T-helper 2 cell (primary cell): ENCODE measurements around the gene EFCAB10.
A peak's percentile ranks its signal among the peaks of the same experiment; 100 is the strongest.

Source experiments
- DNase-seq, 5 experiments: peaks; one replicate each; pipeline versions ENCODE4 v3.0.0 to v3.0.0-alpha.2; 2012 to 2022

The EFCAB10 gene

GRCh38 chr7:105596866-105597265 is 15.6 kb upstream of the EFCAB10 start:
- no peak for DNase-seq

GRCh38 chr7:105594034-105594433 is 12.7 kb upstream of the EFCAB10 start:
- DNase-seq = no peak

GRCh38 chr7:105591522-105591921 is 10.2 kb upstream of the EFCAB10 start:
- no peak for DNase-seq

- no peak for DNase-seq
These were observed 9.5 kb upstream of the EFCAB10 start for GRCh38 chr7:105590793-105591192.

- peak in 3 of 5 experiments; percentile 10 to 82 (median 10) for DNase-seq
These were observed 8.2 kb upstream of the EFCAB10 start for GRCh38 chr7:105589356-105590077.

GRCh38 chr7:105587909-105588635 is 6.8 kb upstream of the EFCAB10 start:
- no peak for DNase-seq

GRCh38 chr7:105585850-105586500 is 4.7 kb upstream of the EFCAB10 start:
- DNase-seq = peak in 1 of 5 experiments; percentile 15

GRCh38 chr7:105584165-105584564 is 2.9 kb upstream of the EFCAB10 start:
- DNase-seq = no peak

GRCh38 chr7:105583061-105583460 is 1.8 kb upstream of the EFCAB10 start:
- DNase-seq = no peak

GRCh38 chr7:105580022-105580740 is 1.1 kb downstream of the EFCAB10 start:
- no peak for DNase-seq

GRCh38 chr7:105578496-105578895 is 2.8 kb downstream of the EFCAB10 start:
- no peak for DNase-seq

- DNase-seq = no peak
These were observed 4.0 kb downstream of the EFCAB10 start for GRCh38 chr7:105577251-105577650.

- no peak for DNase-seq
These were observed 9.4 kb downstream of the EFCAB10 start for GRCh38 chr7:105571891-105572290.

GRCh38 chr7:105567821-105568220 is 13.5 kb downstream of the EFCAB10 start:
- DNase-seq = no peak

- no peak for DNase-seq
These were observed 14.3 kb downstream of the EFCAB10 start for GRCh38 chr7:105567024-105567423.

- no peak for DNase-seq
These were observed 16.1 kb downstream of the EFCAB10 start for GRCh38 chr7:105565190-105565589.

- no peak for DNase-seq
These were observed 21.4 kb downstream of the EFCAB10 start for GRCh38 chr7:105559926-105560325.

- peak in 1 of 5 experiments; percentile 77 for DNase-seq
These were observed 43.0 kb downstream of the EFCAB10 start for GRCh38 chr7:105538339-105538738.

GRCh38 chr7:105532709-105533460 is 48.4 kb downstream of the EFCAB10 start:
- DNase-seq = no peak

- peak; percentile 63 to 94 (median 86) for DNase-seq
These were observed 49.3 kb downstream of the EFCAB10 start, which contains the start of gene RINT1 for GRCh38 chr7:105531792-105532671. Gene RINT1 (plus strand): TSS chr7:105532201. CDS start chr7:105532316, 115 bp downstream.

- no peak for DNase-seq
These were observed 50.7 kb downstream of the EFCAB10 start for GRCh38 chr7:105530546-105530945.
